HG03097 (cell line): ENCODE results near the gene MSL1.

ENCODE experiments used
- ATAC-seq: cut with Tn5 transposase; IDR thresholded peaks from one replicate; pipeline ENCODE4 v1.9.1; 2021; ENCODE audit not compliant: unreplicated experiment, low FRiP score

MSL1 gene, protein sequence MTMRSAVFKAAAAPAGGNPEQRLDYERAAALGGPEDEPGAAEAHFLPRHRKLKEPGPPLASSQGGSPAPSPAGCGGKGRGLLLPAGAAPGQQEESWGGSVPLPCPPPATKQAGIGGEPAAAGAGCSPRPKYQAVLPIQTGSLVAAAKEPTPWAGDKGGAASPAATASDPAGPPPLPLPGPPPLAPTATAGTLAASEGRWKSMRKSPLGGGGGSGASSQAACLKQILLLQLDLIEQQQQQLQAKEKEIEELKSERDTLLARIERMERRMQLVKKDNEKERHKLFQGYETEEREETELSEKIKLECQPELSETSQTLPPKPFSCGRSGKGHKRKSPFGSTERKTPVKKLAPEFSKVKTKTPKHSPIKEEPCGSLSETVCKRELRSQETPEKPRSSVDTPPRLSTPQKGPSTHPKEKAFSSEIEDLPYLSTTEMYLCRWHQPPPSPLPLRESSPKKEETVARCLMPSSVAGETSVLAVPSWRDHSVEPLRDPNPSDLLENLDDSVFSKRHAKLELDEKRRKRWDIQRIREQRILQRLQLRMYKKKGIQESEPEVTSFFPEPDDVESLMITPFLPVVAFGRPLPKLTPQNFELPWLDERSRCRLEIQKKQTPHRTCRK

GRCh38 chr17:40121181-40122135 lies at the start of gene MSL1:
Gene MSL1 (plus strand): TSS chr17:40121971. CDS start chr17:40122613, 642 bp downstream.
- peak; percentile 52 for ATAC-seq

DNA sequence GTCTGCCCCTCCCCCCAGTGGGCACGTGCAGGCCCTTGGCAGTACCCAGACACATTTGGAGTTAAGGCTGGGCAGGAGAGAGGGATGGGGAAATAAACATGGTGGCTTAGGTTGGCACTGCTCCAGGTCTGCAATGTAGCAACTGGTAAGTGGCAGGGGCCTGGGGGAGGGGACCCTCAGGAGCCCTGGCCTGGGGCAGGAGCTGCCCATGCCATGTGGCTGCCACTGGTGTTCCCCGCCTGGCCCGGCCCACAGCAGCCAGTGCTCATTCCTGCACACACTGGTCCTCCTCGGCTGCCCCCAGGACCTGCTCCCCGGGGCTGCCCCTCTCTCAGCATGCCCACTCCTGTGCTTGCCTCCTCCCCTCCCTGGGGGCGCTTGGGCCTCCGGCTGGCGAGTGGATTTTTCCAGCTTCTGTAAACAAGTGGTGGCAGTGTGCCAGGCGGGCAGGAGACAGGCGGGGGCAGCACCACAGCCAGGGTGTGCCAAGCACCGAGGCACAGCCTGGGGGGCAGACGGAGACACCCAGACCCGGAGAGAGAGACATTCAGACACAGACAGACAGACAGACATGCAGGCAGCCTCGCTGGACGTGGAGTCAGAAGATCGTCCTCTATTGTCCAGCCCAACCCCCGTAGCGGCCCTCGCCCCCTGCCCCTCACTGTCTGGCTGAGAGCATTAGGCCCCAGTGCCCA lies 49.6 kb upstream of the MSL1 start:
- no peak for ATAC-seq

GRCh38 chr17:40072735-40073346 lies 48.9 kb upstream of the MSL1 start:
- no peak for ATAC-seq

DNA sequence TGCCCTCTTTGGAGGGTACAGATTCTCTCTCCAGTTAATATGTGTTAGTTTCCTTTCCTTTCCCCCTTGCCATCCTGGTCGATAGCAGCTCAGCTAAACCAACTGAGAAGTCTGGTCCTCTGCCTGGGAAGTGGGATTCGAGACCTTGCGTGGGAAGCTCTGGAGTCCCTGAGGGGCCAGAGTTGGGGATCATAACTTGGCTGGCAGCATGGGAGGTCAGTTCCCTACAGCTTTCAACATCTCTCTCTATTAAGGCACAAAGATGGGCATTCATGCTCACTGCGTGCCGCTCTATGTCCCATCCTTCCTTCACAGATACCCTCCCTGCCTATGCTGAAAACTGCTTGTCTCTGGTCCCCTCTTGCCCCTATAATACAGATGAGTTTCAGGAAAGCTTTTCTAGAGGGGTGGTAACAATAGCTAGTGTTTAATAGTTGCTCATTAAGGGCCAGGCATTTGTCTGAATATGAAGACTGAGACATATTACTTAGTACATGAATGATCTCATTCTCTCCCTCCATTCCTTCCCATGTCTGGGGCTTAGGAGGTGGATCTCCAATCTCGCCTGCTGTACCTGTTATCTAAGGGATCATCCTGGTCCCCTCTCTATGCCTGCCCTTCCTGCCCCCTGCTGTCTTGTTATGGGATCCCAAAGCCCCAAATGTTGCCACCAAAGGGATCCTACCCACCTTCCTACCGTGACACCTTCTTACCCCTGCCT lies 48.2 kb upstream of the MSL1 start:
- ATAC-seq: no peak

DNA sequence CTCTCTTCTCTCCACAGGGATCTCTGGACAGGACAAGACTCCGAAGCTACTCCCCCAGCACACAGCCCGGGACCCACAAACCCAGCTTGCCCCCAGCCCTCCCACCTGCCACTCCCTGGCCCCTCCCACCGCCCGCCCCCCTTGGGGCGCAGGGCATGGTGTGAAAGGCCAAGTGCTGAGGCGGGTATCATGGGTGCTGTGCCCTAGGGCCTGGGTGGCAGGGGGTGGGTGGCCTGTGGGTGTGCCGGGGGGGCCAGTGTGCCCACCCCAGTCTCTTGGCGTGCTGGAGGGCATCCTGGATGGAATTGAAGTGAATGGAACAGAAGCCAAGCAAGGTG lies 47.6 kb upstream of the MSL1 start:
- ATAC-seq: no peak

GRCh38 chr17:40074871-40075200 lies 46.9 kb upstream of the MSL1 start:
- no peak for ATAC-seq

- no peak for ATAC-seq
Measured at GRCh38 chr17:40075201-40075941, 46.4 kb upstream of the MSL1 start.

DNA sequence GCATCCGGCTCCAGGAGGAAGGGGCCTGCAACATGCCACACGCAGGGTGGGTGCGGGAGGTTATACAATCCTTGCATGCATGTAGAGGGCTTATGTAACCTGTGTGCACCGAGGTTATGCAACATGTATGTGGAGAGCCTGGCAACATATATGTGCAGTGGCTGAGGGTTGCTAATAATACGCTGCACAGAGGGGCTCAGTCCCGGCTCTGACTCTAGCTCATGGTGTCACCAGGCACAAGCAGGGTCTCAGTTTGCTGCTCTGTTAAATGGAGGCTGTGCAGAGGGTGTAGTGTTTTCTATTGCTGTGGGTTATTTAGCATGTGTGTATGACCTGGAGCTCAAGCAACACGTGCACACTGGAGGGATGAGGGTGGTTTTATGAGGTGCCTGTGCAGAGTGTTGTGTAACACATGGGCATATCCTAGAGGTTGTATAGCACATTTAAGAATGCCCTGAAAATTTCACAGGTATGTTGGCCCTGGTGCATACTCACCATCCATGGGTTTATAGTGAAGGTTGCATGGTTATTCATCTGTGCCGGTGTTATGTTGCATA lies 45.8 kb upstream of the MSL1 start:
- no peak for ATAC-seq

DNA sequence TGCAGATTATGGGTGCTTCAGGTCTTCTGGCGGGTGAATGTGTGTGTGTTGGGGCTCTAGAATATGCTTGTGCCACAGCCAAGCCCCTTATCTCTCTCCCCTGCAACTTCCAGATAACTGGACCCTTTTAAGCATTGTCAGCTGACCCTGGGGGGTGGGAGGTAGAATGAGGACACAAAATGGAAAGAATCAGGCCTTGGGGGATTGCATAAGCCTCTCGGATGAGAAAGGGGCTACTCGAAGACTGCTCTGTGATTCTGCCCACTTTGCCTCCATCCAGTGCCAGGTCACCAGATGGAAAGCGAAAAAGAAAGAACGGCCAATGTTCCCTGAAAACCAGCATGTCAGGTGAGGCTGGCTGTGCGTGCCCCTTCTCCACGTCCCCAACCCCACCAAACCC lies 45.2 kb upstream of the MSL1 start:
- ATAC-seq: no peak

DNA sequence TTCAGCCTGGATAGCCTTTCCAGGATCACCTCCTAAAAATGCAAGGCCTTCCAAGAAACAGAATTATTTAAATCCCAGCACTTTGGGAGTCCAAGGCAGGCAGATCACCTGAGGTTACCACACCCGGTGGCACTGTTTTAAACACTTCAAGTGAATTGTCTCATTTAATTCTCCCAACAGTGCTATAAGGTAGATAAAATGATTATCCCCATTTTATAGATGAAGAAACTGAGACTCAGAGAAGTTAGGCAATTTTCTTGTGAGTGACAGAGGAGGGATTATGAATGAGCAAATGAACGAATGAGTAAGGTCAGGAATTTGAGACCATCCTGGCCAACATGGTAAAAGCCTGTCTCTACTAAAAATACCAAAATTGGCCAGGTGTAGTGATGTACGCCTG lies 42.2 kb upstream of the MSL1 start:
- no peak for ATAC-seq

DNA sequence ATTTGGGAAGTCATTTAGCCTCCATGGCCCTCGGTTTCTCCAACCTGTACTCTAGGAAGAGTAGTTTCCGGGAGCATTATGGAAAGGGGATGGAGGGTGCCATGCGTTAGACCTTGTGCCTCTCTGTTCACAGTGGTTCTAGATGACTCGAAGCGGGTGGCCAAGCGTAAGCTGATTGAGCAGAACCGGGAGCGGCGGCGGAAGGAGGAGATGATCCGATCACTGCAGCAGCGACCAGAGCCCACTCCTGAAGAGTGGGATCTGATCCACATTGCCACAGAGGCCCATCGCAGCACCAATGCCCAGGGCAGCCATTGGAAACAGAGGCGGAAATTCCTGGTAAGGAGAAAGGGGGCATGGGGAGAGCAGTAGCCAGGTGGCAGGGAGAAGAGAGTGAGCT lies 37.3 kb upstream of the MSL1 start:
- no peak for ATAC-seq

DNA sequence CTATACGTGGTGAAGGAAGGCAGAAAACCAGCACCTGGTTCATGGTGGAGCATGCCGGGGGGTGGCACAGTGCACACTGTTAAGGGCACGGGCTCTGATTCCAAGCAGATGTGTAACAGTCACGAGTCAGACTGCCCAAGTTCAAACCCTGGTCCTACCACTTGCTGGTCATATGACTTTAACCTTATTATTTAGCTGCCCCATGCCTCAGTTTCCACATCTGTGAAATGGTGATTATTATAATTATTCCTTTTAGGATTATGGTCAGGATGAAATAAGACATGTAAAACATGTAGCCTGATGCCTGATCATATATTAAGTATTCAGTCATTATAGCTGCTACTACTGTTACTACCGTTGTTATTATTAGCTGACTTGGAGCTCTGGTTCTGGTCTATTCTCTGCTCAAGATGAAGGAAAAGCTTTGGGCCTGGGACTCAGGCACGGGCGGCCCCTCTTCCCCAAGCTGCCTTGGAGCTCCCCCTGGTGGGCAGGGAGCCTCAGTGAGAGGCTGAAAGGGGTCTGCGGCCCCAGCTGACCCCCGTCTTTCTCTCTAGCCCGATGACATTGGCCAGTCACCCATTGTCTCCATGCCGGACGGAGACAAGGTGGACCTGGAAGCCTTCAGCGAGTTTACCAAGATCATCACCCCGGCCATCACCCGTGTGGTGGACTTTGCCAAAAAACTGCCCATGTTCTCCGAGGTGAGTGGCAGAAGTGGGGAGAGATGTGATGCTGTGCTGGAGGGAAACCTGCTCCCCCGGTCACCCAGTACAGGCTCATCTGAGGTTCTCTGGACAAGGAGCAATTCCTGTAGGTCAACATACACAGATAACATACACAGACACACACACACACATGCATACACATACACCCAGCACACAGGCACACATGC lies 35.4 kb upstream of the MSL1 start:
- ATAC-seq: no peak

DNA sequence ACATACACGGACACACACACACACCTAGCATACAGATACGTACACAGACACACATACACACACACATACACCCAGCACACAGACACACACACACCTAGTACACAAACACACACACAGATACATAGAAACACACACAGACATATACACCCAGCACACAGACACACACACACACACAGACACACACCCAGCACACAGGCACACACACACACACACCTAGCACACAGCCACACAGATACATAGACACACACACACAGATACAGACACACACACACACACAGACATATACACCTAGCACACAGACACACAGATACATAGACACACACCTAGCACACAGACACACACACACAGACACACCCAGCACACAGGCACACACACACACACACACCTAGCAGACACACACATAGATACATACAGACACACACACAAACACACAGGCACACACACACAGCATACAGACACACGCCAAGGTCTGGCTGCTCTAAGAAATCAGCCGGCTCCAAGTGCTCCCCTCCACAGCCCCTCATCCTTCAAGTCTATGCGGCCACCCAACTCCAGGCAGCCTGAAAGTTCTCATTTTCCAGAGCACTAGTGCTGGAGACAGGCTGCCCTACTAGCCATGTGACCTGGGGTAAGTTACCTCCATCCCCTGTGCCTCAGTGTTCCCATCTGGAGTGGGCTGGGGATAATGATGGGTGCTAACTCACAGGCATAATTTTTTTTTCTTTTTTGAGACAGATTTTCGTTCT lies 34.5 kb upstream of the MSL1 start:
- no peak for ATAC-seq

- ATAC-seq: no peak
Measured at GRCh38 chr17:40087903-40088718, 33.7 kb upstream of the MSL1 start.

GRCh38 chr17:40089077-40089895 lies 32.5 kb upstream of the MSL1 start:
- no peak for ATAC-seq
